ENCODE measurements around the gene CDO1. TPM values are rescaled to one million over a fixed set of nuclear protein-coding genes. Genes with fewer than 3 reads are reported as not detected.

CDO1 gene
- total and polyA plus RNA-seq, 9 of the 15 experiments (the other 6 are each of a cell fraction or from before 2014, with no cell fraction given) = 0.16 to 0.22 TPM; not detected in 7

DNA sequence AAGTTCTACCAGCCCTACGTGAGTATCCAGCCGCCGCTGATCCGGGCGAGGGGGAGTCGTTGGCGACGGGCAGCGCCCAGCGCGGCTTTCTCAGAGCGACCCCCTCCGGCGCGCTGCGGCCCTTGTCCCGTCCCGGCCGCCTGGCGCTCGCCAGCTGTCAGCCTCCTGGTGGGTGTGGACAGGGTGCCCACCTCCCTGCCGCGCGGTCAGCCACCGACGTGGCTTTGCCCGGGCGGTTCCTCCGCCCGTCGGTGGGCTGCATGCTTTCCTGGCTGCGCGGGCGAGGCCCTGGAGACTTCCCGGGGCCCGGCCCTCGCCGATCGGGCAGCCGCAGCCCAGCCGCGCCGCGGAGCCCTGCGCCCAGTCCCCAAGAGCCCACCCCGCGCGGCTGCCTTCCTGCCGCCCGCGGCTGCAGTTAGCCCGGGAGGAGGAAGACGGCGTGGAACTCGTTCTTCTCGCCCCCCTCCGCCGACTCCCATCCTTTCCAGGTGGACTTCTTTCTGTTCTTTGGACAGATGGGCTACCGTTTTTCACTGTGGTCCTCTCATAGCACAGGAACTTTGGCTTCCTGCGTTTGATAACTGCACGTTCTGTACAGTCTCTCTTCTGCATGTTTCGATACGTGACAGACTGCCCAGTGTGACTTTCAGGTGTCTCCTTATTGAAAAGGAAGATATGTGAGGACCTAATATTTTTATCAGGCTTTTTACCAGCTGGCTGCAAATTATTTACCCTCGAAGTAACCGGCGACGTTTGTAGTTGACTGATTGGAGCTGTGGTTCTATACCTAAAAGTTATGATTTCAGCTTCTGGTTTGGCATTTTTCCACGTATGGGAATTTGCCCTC, 25.9 kb upstream of the CDO1 start (continued):
- no peak for TF ChIP-seq ZNF57 (CRISPR knock-in tag; IDR thresholded peaks at IDR 0.05)
- no peak for TF ChIP-seq ZFP1 (CRISPR knock-in tag; IDR thresholded peaks at IDR 0.05)
- TF ChIP-seq MECOM (CRISPR knock-in tag; IDR thresholded peaks at IDR 0.05) = no peak
- TF ChIP-seq, protein P1, sequence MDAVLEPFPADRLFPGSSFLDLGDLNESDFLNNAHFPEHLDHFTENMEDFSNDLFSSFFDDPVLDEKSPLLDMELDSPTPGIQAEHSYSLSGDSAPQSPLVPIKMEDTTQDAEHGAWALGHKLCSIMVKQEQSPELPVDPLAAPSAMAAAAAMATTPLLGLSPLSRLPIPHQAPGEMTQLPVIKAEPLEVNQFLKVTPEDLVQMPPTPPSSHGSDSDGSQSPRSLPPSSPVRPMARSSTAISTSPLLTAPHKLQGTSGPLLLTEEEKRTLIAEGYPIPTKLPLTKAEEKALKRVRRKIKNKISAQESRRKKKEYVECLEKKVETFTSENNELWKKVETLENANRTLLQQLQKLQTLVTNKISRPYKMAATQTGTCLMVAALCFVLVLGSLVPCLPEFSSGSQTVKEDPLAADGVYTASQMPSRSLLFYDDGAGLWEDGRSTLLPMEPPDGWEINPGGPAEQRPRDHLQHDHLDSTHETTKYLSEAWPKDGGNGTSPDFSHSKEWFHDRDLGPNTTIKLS (IDR thresholded peaks at IDR 0.05; ENCODE audit: borderline replicate concordance, low read depth) = no peak
- TF ChIP-seq SOX6 (IDR thresholded peaks at IDR 0.05) = no peak
- TF ChIP-seq STAG1 (CRISPR knock-in tag; IDR thresholded peaks at IDR 0.05; ENCODE audit: borderline replicate concordance) = no peak
- TF ChIP-seq, protein P2, sequence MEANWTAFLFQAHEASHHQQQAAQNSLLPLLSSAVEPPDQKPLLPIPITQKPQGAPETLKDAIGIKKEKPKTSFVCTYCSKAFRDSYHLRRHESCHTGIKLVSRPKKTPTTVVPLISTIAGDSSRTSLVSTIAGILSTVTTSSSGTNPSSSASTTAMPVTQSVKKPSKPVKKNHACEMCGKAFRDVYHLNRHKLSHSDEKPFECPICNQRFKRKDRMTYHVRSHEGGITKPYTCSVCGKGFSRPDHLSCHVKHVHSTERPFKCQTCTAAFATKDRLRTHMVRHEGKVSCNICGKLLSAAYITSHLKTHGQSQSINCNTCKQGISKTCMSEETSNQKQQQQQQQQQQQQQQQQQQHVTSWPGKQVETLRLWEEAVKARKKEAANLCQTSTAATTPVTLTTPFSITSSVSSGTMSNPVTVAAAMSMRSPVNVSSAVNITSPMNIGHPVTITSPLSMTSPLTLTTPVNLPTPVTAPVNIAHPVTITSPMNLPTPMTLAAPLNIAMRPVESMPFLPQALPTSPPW (CRISPR knock-in tag; IDR thresholded peaks at IDR 0.05) = peak; percentile 88
- TF ChIP-seq ZNF77 (CRISPR knock-in tag; IDR thresholded peaks at IDR 0.05) = no peak
- peak; percentile 52 for TF ChIP-seq HMGN3 (IDR thresholded peaks at IDR 0.05; ENCODE audit: borderline replicate concordance, extremely low read depth, insufficient read length, low read depth, low read length)
- TF ChIP-seq PTRF (tag; IDR thresholded peaks at IDR 0.05) = no peak
- TF ChIP-seq, protein P3, sequence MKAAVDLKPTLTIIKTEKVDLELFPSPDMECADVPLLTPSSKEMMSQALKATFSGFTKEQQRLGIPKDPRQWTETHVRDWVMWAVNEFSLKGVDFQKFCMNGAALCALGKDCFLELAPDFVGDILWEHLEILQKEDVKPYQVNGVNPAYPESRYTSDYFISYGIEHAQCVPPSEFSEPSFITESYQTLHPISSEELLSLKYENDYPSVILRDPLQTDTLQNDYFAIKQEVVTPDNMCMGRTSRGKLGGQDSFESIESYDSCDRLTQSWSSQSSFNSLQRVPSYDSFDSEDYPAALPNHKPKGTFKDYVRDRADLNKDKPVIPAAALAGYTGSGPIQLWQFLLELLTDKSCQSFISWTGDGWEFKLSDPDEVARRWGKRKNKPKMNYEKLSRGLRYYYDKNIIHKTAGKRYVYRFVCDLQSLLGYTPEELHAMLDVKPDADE (conservative IDR thresholded peaks at IDR 0.05; ENCODE audit: control insufficient read depth, low read depth, low read length) = 0 out of 2 replicates have a peak, but pooled peaks have one; percentile 40
- peak; percentile 37 for TF ChIP-seq RBM22 (IDR thresholded peaks at IDR 0.05; ENCODE audit: low read depth, low read length, poor library complexity, severe bottlenecking)
- TF ChIP-seq MCM7 (IDR thresholded peaks at IDR 0.05) = no peak
- no peak for TF ChIP-seq LCOR (CRISPR knock-in tag; IDR thresholded peaks at IDR 0.05)
- no peak for TF ChIP-seq HNRNPUL1 (IDR thresholded peaks at IDR 0.05; ENCODE audit: low read length)
- TF ChIP-seq, protein P4, sequence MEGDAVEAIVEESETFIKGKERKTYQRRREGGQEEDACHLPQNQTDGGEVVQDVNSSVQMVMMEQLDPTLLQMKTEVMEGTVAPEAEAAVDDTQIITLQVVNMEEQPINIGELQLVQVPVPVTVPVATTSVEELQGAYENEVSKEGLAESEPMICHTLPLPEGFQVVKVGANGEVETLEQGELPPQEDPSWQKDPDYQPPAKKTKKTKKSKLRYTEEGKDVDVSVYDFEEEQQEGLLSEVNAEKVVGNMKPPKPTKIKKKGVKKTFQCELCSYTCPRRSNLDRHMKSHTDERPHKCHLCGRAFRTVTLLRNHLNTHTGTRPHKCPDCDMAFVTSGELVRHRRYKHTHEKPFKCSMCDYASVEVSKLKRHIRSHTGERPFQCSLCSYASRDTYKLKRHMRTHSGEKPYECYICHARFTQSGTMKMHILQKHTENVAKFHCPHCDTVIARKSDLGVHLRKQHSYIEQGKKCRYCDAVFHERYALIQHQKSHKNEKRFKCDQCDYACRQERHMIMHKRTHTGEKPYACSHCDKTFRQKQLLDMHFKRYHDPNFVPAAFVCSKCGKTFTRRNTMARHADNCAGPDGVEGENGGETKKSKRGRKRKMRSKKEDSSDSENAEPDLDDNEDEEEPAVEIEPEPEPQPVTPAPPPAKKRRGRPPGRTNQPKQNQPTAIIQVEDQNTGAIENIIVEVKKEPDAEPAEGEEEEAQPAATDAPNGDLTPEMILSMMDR (IDR thresholded peaks at IDR 0.05 in 2 of 3, conservative IDR thresholded peaks at IDR 0.05 in 1 of 3; ENCODE audit: insufficient read depth in 2 of 3, low read depth in 1 of 3, low read length in 3 of 3) = peak in 1 of 3 experiments; percentile 34; a peak in 2 of 6 replicates
- no peak for TF ChIP-seq PML (IDR thresholded peaks at IDR 0.05; ENCODE audit: low read length)
- TF ChIP-seq, protein P5, sequence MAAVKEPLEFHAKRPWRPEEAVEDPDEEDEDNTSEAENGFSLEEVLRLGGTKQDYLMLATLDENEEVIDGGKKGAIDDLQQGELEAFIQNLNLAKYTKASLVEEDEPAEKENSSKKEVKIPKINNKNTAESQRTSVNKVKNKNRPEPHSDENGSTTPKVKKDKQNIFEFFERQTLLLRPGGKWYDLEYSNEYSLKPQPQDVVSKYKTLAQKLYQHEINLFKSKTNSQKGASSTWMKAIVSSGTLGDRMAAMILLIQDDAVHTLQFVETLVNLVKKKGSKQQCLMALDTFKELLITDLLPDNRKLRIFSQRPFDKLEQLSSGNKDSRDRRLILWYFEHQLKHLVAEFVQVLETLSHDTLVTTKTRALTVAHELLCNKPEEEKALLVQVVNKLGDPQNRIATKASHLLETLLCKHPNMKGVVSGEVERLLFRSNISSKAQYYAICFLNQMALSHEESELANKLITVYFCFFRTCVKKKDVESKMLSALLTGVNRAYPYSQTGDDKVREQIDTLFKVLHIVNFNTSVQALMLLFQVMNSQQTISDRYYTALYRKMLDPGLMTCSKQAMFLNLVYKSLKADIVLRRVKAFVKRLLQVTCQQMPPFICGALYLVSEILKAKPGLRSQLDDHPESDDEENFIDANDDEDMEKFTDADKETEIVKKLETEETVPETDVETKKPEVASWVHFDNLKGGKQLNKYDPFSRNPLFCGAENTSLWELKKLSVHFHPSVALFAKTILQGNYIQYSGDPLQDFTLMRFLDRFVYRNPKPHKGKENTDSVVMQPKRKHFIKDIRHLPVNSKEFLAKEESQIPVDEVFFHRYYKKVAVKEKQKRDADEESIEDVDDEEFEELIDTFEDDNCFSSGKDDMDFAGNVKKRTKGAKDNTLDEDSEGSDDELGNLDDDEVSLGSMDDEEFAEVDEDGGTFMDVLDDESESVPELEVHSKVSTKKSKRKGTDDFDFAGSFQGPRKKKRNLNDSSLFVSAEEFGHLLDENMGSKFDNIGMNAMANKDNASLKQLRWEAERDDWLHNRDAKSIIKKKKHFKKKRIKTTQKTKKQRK (IDR thresholded peaks at IDR 0.05; ENCODE audit: borderline replicate concordance, low read depth, low read length) = no peak
